Testis (tissue), 2 donors: ENCODE data around the gene TPST1.

Experiments
- CTCF ChIP-seq, 3 experiments: fragments of 450-650 bp in 2 of 3; fragments of 200-600 bp in 1 of 3; sonication (generic) in 1 of 3; IDR thresholded peaks; one replicate each; pipeline ENCODE4 v1.5.1; 2016 to 2019; ENCODE audit warnings: antibody characterized with exemption in 3 of 3, mild to moderate bottlenecking in 2 of 3, moderate library complexity in 1 of 3
- POLR2A ChIP-seq: fragments of 450-650 bp; IDR thresholded peaks from one replicate; pipeline ENCODE4 v1.6.1; 2017; ENCODE audit warnings: antibody characterized with exemption, mild to moderate bottlenecking, moderate library complexity

- no peak for TF ChIP-seq CTCF (IDR thresholded peaks at IDR 0.05)
- TF ChIP-seq POLR2A = no peak
Observed at GRCh38 chr7:66319407-66319979, 114.4 kb downstream of the TPST1 start.
